ENCODE measurements around the gene COL2A1.

Gene COL2A1

GRCh38 chr12:48029491-48030172 lies 25.4 kb upstream of the COL2A1 start:
- Histone ChIP-seq H3K4me3 (ENCODE audit: extremely low read depth, insufficient read depth, low read length, poor library complexity, severe bottlenecking) (no peak overlapping the region), H3K9me3 (ENCODE audit: control insufficient read depth, low read length) (no peaks in the 10 kb centered on the region), H3K36me3 (ENCODE audit: control insufficient read depth, insufficient read depth, low read length) (no peaks in the 10 kb centered on the region), H3K4me1 (ENCODE audit: control insufficient read depth, insufficient read depth, low read length, poor library complexity, severe bottlenecking) (peaks cover 52% of the 10 kb centered on the region), H3K27ac (ENCODE audit: low read depth, low read length, severe bottlenecking) (peak overlapping the region; percentile 6)
- WGBS, 2 experiments (ENCODE audit: insufficient coverage in 2 of 2): 55 to 57% methylated on average over 4 to 6 of the region's 8 CpGs

- Histone ChIP-seq H3K4me1 (ENCODE audit: control insufficient read depth, insufficient read depth, low read length, poor library complexity, severe bottlenecking) (peaks cover 52% of the 10 kb centered on the region), H3K9me3 (ENCODE audit: control insufficient read depth, low read length) (no peaks in the 10 kb centered on the region), H3K4me3 (ENCODE audit: extremely low read depth, insufficient read depth, low read length, poor library complexity, severe bottlenecking) (no peak overlapping the region), H3K27ac (ENCODE audit: low read depth, low read length, severe bottlenecking) (peak overlapping the region; percentile 18), H3K36me3 (ENCODE audit: control insufficient read depth, insufficient read depth, low read length) (no peaks in the 10 kb centered on the region)
- 74 to 80% methylated on average over 4 of the region's 5 CpGs for WGBS, 2 experiments (ENCODE audit: insufficient coverage in 2 of 2)
Measured at GRCh38 chr12:48028541-48029431, 24.5 kb upstream of the COL2A1 start.

DNA sequence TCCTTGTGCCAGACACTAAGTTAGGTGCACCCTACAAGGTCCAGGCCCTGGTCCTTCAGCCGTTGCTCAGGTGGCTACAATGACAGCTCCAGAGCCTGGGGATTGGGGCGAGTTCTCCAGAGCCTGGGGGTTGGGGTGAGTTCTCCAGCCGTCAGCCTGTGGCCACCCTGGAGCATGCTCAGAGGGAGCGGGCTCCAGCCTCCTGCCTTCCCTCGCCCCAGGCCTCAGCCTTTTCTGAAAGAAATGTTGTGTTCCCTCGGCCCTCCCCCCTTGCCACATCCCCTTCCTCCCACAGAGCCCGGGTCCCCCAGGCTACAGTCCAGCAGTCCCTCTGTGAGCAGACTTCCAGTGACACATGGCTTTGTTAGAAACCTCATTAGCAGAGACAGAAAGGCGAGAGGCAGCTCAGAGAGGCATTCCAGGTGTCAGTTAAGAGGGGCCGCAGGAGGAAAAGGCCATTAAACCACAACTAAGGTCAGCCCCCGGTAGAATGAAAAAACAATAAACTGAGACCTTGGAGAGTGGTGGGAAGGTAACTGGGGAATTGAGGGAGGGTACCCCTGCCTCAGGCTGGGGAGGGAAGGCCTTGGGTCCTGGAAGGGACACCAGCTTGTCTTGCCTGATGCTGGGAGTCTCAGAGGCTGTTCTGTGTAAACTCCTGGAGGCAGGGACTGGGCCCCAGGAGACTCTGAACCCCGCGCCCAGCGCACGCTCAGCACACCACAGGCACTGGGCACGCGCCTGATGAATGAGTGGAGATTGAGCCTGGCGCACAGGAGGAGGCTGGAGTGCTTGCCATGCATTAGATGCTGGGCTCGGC lies 23.1 kb upstream of the COL2A1 start:
- peak overlapping the region; percentile 81 for H3K27ac ChIP-seq (ENCODE audit: low read depth, low read length, severe bottlenecking)

DNA sequence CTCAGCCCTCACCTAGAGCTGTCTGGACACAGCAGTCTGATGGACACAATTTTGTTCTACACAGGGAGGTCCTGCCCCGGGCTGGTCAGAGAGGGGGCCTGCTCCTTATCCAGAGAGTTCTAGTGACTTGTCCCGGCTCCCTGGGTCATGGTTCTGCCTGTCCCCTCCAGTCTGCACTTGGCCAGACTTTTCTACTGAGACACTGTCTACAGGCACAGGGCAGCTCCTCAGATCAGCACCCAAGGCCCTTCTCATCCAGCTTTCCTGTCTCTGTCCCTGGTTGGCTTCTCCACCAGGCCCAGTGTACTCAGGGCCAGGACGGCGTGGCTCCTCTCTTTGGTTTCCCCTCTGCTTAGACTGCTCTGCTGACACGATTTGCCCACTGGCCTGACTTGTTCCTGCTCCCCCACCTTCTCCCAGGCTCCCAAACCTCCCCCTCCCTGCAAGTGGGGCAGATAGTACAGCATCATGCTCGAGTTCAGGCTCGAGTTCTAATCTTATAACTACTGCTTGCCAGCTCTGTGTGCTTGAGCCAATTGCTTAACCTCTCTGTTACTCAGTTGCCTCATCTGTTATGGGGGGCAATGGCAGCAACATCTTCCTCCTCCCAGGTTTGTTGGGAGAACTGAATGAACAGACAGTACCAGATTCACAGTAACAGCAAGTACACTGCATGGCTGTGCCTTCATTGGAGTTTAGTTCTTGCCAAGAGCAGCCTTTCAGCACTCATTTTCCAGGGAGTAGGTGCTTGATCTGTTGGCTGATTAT lies 22.0 kb upstream of the COL2A1 start:
- Histone ChIP-seq H3K9me3 (ENCODE audit: control insufficient read depth, low read length) (no peaks in the 10 kb centered on the region), H3K27ac (ENCODE audit: low read depth, low read length, severe bottlenecking) (no peak overlapping the region)
- WGBS, 2 experiments (ENCODE audit: insufficient coverage in 2 of 2): 80 to 89% methylated on average over 6 to 7 of the region's 7 CpGs

More for the DNA sequence above, 23.1 kb upstream of the COL2A1 start:
- Histone ChIP-seq H3K4me1 (ENCODE audit: control insufficient read depth, insufficient read depth, low read length, poor library complexity, severe bottlenecking) (peaks cover 46% of the 10 kb centered on the region), H3K4me3 (ENCODE audit: extremely low read depth, insufficient read depth, low read length, poor library complexity, severe bottlenecking) (no peak overlapping the region), H3K9me3 (ENCODE audit: control insufficient read depth, low read length) (no peaks in the 10 kb centered on the region), H3K36me3 (ENCODE audit: control insufficient read depth, insufficient read depth, low read length) (no peaks in the 10 kb centered on the region)
- 64 to 67% methylated on average over 12 to 15 of the region's 18 CpGs for WGBS, 2 experiments (ENCODE audit: insufficient coverage in 2 of 2)

GRCh38 chr12:48025281-48025680 lies 21.0 kb upstream of the COL2A1 start:
- Histone ChIP-seq H3K4me1 (ENCODE audit: control insufficient read depth, insufficient read depth, low read length, poor library complexity, severe bottlenecking) (peaks cover 47% of the 10 kb centered on the region), H3K9me3 (ENCODE audit: control insufficient read depth, low read length) (no peaks in the 10 kb centered on the region), H3K36me3 (ENCODE audit: control insufficient read depth, insufficient read depth, low read length) (no peaks in the 10 kb centered on the region), H3K4me3 (ENCODE audit: extremely low read depth, insufficient read depth, low read length, poor library complexity, severe bottlenecking) (no peak overlapping the region), H3K27ac (ENCODE audit: low read depth, low read length, severe bottlenecking) (no peak overlapping the region)
- 47 to 48% methylated on average over 4 of the region's 7 CpGs for WGBS, 2 experiments (ENCODE audit: insufficient coverage in 2 of 2)

More for the DNA sequence above, 22.0 kb upstream of the COL2A1 start:
- no peaks in the 10 kb centered on the region for H3K36me3 ChIP-seq (ENCODE audit: control insufficient read depth, insufficient read depth, low read length)
- peaks cover 50% of the 10 kb centered on the region for H3K4me1 ChIP-seq (ENCODE audit: control insufficient read depth, insufficient read depth, low read length, poor library complexity, severe bottlenecking)
- no peak overlapping the region for H3K4me3 ChIP-seq (ENCODE audit: extremely low read depth, insufficient read depth, low read length, poor library complexity, severe bottlenecking)

- WGBS, 2 experiments (ENCODE audit: insufficient coverage in 2 of 2): 66 to 80% methylated on average over 5 to 7 of the region's 9 CpGs
- Histone ChIP-seq H3K4me1 (ENCODE audit: control insufficient read depth, insufficient read depth, low read length, poor library complexity, severe bottlenecking) (peaks cover 42% of the 10 kb centered on the region), H3K9me3 (ENCODE audit: control insufficient read depth, low read length) (no peaks in the 10 kb centered on the region), H3K36me3 (ENCODE audit: control insufficient read depth, insufficient read depth, low read length) (no peaks in the 10 kb centered on the region), H3K27ac (ENCODE audit: low read depth, low read length, severe bottlenecking) (no peak overlapping the region), H3K4me3 (ENCODE audit: extremely low read depth, insufficient read depth, low read length, poor library complexity, severe bottlenecking) (no peak overlapping the region)
Measured at GRCh38 chr12:48024735-48025134, 20.5 kb upstream of the COL2A1 start.

- Histone ChIP-seq H3K4me3 (ENCODE audit: extremely low read depth, insufficient read depth, low read length, poor library complexity, severe bottlenecking) (no peak overlapping the region), H3K36me3 (ENCODE audit: control insufficient read depth, insufficient read depth, low read length) (no peaks in the 10 kb centered on the region), H3K27ac (ENCODE audit: low read depth, low read length, severe bottlenecking) (no peak overlapping the region), H3K4me1 (ENCODE audit: control insufficient read depth, insufficient read depth, low read length, poor library complexity, severe bottlenecking) (peaks cover 28% of the 10 kb centered on the region), H3K9me3 (ENCODE audit: control insufficient read depth, low read length) (no peaks in the 10 kb centered on the region)
- 28 to 32% methylated on average over 3 to 4 of the region's 5 CpGs for WGBS, 2 experiments (ENCODE audit: insufficient coverage in 2 of 2)
Measured at GRCh38 chr12:48023386-48023785, 19.1 kb upstream of the COL2A1 start.

GRCh38 chr12:48022676-48023385 lies 18.6 kb upstream of the COL2A1 start:
- H3K4me3 ChIP-seq (ENCODE audit: extremely low read depth, insufficient read depth, low read length, poor library complexity, severe bottlenecking): no peak overlapping the region
- H3K9me3 ChIP-seq (ENCODE audit: control insufficient read depth, low read length): no peaks in the 10 kb centered on the region
- H3K27ac ChIP-seq (ENCODE audit: low read depth, low read length, severe bottlenecking): no peak overlapping the region
- H3K4me1 ChIP-seq (ENCODE audit: control insufficient read depth, insufficient read depth, low read length, poor library complexity, severe bottlenecking): peaks cover 23% of the 10 kb centered on the region
- 40% methylated on average over 3 of the region's 7 CpGs; no CpG with 5 or more reads in 1 of the 2 experiments for WGBS, 2 experiments (ENCODE audit: insufficient coverage in 2 of 2)
- no peaks in the 10 kb centered on the region for H3K36me3 ChIP-seq (ENCODE audit: control insufficient read depth, insufficient read depth, low read length)

GRCh38 chr12:48022180-48022521 lies 17.9 kb upstream of the COL2A1 start:
- Histone ChIP-seq H3K27ac (ENCODE audit: low read depth, low read length, severe bottlenecking) (no peak overlapping the region), H3K4me1 (ENCODE audit: control insufficient read depth, insufficient read depth, low read length, poor library complexity, severe bottlenecking) (peaks cover 16% of the 10 kb centered on the region), H3K9me3 (ENCODE audit: control insufficient read depth, low read length) (no peaks in the 10 kb centered on the region), H3K4me3 (ENCODE audit: extremely low read depth, insufficient read depth, low read length, poor library complexity, severe bottlenecking) (no peak overlapping the region), H3K36me3 (ENCODE audit: control insufficient read depth, insufficient read depth, low read length) (no peaks in the 10 kb centered on the region)
- no CpG with 5 or more reads among the region's 3 CpGs for WGBS, 2 experiments (ENCODE audit: insufficient coverage in 2 of 2)

Data from mesodermal cell (in vitro differentiated cells).